Endothelial cell of hepatic sinusoid (primary cell): ENCODE data around the gene PARP11.
"Not testable (repeated sequence)": the region's sequence is repeated elsewhere in the genome, so short reads cannot be mapped to it uniquely, and the experiment has no call there.

Experiments used
- in situ Hi-C: cut with HindIII; loops from 2 replicates; pipeline ENCODE4 v1.10.0; 2017; ENCODE audit warnings: low sequenced_read_pairs

Gene PARP11

DNA sequence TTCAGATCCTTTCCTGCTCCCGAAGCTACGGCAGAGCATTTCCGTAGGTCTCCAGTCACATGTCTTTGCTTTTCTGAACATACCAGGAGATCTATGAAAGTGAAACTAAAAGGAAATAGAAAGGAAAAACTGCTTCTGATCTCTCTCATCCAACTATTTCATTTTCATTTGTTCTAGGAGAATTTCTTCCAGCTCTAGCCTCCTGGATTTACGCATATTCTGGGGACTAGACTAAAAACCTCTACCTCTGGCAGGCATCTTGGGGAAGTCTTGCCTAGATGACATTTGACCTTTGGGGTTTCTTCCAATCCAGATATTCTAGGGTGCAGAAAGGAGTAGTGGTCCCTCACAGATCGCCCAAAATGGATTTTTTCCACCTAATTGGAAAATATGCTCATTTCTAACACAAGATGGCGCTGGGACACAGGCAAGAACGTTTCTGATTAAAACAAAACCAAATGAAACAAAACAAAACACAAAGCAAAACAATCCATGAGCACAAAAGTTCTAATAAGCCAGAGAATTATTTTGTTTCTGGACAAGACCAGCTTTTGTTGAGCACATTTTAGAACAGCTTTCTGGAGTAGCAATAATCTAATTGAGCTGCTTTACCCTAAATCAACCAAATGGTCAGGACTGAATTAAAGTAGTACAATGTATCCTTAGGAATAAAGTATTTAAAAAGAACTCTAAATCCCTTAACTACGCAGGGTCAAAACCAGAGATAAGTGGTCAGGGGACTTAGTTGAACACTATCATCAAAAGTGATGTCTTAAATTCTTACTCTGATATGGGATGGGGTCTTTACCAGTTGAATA, 12.3 kb upstream of the PARP11 start:
- in situ Hi-C loops, result loop anchor here (25.0 kb wide), 1 partner anchor 377 kb away; the partner anchor contains the start of gene CCND2

DNA sequence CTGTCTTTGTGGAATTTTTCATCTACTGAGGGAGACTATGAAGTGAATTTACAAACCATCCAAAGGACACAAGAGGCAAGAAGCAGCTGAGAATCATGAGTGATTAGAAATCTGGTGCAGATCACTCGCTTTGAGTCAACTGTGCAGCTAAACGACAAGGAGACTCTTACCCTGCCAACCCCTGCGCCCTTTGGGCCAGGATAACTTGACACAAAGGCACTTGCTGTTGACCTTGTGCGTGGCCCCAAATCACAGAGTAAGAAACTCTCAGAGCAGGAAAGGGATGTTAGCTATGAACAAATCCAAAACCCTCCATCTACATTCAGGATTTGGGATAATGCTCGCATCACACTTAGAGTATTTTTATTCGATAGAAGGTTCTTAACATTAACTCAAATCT, 11.5 kb upstream of the PARP11 start:
- in situ Hi-C loops, result loop anchor here (25.0 kb wide), 1 partner anchor 378 kb away; the partner anchor contains the start of gene CCND2

DNA sequence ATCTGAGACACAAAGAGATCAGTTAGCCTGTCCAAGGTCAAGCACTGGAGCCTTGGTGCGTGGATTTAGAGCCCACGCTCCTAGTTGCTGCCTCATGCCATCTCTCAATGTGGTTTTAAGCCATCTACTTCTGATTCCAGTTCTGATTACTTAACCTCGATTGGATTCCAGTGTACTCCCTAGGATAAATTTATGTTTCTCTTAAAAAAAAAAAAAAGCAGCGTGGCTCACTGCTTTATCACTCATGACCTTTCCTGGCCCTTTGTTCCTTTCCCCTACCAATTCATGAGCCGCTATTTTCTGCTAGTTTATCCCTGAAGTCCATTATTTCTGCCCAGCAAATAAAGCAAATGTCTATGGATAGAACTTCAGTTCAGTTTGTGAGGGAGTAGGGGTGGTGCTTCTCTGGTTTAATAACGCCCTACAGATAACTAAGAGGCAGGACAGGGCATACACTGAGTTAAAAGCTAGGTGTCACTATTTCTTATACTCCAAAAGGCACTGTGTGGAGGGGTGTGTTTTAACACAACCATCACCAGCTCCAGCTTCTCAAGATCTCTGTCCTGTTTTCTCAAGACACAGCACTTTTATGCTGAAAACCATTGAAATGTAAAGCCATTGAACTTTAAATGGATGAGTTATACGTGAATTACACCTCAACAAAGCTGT, 9.8 kb upstream of the PARP11 start:
- in situ Hi-C loops, result loop anchor here (25.0 kb wide), 1 partner anchor 379 kb away; the partner anchor contains the start of gene CCND2

DNA sequence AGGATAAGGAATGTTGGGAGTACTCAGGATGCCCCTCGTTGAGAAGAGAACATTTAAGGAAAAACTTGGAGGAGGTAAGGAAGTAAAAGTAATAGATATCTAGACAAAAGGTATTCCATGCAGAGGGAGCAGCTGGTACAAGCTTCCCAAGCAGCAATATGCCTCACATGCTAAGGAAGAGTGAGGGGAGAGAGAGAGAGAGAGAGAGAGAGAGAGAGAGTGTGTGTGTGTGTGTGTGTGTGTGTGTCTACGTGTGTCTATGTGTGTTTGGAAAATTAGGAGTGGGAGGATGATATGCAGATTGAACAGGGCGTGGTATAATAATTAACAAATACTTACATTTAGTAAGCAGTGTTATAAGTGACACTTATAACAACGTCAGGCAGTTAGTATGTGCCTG, 9.2 kb upstream of the PARP11 start:
- in situ Hi-C loops, result loop anchor here (25.0 kb wide), 1 partner anchor 380 kb away; the partner anchor contains the start of gene CCND2

DNA sequence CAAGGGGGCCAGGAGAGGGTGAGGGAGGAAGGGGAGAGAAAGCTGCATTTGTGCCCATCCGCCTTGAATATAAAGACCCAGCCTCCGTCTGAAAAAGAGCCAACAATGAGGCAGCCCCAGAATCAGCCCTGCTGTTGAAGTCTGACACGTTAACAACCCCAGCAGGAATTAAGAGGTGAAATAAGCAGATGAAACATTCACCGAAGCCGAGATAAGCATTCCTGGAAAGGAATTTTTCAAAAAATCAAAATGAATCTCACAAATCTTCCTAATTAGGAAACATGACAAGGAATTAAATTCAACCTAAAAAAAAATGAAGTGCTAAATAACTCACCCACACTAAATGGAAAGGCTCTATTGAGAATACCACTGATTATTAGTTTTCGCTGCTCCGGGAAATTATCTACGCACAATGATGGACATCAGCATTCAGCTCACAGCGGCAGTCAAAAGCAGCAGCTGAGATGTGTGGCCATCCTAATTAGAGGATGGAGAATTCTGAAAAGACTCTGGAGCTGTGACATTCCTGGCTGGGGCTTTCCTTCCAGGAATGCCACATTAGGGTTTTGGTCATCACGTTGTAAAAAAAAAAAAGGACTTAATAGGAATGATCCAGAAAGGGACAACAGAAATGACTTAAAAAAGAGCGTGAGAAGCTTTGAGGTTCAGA, 8.2 kb upstream of the PARP11 start:
- in situ Hi-C loops, result loop anchor here (25.0 kb wide), 1 partner anchor 381 kb away; the partner anchor contains the start of gene CCND2

DNA sequence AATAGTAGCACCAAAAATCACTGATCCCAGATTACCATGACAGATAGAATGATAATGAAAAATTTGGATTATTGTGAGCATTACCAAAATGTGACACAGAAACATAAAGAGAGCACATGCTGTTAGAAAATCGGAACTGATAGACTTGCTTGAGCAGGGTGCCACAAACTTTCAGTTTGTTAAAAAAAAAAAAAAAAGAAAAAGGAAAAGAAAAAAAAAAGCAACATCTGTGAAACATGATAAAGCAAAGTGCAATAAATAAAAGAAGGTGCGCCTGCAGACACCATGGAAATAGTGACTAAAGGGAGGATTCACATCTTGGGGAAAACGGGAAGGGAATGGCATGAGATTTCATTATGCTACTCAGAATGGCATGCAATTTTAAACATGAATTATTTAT, 6.6 kb upstream of the PARP11 start:
- in situ Hi-C loops, result loop anchor here (25.0 kb wide), 1 partner anchor 382 kb away; the partner anchor contains the start of gene CCND2

DNA sequence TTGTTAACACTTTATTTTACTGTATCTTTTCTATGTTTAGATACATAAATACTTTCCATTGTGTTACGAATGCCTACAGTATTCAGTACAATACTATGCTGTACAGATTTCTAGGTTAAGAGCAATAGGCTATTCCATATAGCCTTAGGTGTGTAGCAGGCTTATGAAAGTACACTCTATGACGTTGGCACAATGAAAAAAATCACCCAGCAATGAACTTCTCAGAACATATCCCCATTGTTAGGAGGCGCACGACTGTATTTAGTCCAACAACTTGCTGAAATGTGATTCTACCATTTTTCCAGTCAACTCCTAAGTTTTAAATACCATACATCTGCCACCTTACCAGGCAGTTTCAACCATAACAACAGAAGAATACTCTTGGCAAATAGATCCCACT, 1.8 kb downstream of the PARP11 start:
- in situ Hi-C loops, result no loop called here

DNA sequence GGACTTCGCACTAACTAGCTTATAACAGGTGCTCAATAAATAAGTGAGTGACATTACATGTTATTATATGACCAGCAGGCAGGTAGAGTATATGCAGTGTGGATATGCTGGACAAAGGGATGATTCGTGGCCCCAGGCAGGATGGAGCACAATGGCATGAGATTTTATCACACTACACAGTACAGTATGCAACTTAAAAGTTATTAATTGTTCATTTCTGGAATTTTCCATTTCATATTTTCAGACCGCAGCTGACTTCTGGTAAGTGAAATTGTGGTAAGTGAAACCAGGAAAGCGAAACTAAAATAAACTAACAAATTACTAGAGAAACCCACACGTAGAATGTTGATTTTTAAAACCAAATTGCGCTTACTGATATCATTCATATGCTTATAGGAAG, 3.3 kb downstream of the PARP11 start:
- in situ Hi-C loops, result no loop called here

DNA sequence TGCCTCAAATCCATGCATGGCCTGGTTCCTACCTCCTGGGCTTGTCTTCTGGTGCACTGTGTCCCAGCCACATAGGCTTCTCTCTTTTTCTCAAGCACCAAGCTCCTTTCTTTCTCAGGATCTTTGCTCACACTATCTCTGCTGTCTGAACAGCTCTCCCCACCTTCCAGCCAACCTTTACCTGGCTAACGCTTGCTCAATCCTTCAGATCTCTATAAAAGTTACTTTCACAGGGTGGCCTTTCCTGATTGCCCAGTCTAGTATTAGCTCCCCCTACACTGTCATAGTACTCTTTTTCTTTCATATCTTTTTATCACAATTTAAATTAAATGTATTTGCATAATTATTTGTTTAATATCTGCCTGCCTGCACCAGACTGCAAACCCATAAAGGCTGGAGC, 3.8 kb downstream of the PARP11 start:
- in situ Hi-C loops, result no loop called here

DNA sequence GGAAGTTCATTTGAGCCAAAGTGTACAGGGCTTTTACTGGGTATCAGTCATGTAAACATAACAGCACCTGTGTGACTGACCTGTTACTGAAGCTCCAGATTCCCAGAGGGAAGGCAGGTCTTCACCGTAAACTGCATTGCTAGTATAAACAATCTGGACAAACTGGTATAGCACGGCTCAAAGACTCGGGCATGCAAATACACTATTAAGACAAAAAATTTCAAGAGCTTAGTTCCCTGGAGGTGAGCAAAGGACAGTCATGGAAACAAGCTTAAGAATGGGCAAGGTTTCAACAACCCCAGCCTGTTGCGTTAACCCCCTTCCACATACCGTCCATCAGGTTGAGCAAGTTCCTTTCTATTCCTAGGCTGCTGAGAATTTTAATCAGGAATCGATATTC, 9.4 kb downstream of the PARP11 start:
- in situ Hi-C loops, result no loop called here

DNA sequence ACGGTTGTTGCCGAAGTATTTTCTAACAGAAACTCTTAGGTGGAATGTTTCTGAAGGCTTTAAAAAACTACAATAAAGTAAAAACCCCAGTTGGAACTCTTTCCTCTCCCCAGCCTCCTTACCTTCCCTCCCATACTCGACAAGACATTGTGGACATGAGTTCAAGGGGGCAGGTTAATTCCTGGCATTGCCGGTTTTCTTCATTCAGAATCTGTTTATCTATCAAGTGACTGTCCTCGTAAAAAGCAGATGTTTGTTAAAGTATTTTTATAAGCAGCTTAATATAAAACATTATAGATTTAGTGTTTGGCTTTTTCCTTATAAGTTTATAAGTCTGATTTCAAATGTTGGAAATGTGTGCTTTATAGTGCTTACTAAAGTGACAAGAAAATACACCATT, 30.7 kb downstream of the PARP11 start:
- in situ Hi-C loops, result no loop called here

DNA sequence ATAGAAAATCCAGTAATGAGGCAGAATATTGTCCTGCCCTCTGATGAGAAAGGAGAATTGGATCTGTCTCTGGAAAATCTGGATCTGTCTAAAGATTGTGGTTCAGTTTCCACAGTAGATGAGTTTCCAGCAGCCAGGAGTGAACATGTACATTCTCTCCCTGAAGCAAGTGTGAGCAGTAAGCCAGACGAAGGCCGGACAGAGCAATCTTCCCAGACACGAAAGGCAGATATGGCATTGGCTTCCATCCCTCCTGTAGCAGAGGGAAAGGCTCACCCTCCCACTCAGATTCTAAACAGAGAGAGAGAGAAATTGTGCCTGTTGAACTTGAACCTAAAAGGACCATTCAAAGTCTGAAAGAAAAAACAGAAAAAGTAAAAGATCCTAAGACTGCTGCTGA, 31.4 kb downstream of the PARP11 start:
- in situ Hi-C loops, result no loop called here

DNA sequence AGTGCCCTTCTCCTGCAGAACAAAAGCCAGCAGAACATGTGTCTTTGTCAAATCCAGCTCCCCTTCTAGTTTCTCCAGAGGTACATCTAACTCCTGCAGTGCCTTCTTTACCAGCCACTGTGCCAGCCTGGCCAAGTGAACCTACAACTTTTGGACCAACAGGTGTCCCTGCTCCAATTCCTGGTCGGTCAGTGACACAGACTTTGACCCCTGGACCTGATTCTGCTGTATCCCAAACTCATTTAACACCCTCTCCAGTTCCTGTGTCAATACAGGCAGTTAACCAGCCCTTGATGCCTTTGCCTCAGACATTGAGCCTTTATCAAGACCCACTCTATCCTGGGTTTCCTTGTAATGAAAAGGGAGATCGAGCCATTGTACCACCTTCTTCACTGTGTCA, 32.4 kb downstream of the PARP11 start:
- in situ Hi-C loops, result not testable (repeated sequence)

DNA sequence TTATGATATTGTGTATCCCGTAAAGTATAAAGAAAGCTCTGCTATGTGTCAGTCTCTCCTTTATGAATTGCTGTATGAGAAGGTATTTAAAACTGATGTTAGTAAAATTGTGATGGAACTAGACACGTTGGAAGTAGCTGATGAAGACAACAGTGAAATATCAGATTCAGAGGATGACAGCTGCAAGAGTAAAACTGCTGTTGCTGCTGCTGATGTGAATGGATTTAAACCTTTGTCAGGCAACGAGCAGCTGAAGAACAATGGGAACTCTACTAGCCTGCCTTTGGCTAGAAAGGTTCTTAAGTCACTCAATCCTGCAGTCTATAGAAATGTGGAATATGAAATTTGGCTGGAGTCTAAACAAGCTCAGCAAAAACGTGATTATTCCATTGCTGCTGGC, 33.5 kb downstream of the PARP11 start:
- in situ Hi-C loops, result not testable (repeated sequence)

DNA sequence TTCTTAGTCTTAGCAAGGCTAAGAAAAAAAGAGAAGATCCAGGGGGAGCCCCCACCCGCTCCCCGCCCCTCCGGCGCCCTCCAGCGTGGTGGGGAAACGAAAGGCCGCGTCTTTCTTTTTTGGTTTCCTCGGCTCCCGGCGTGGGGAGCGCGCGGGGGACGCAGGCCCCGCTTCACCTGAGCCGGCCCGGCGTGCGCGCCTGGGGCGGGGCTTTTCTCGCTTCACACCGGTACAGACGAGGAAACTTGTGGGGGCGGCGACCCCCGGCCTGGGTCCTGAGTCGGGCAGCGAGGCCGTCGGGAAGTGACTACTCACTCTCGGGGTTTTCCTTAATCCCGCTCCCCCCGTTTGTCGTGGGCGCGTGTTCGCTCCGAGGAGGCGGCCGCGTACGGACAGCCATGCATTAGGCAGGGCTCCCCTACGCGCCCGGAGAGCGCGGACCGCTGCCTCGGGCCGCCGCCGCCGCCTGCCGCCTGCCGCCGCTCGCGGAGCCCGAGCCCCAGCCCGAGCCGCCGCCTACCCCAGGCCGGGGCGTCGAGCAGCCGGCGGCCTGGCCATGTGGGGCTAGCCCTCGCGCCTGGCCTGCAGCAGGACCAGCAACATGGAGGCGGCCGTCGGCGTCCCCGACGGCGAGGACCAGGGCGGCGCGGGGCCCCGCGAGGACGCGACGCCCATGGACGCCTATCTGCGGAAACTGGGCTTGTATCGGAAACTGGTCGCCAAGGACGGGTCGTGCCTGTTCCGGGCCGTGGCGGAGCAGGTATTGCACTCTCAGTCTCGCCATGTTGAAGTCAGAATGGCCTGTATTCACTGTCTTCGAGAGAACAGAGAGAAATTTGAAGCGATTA, 34.3 kb downstream of the PARP11 start:
- in situ Hi-C loops, result not testable (repeated sequence)

DNA sequence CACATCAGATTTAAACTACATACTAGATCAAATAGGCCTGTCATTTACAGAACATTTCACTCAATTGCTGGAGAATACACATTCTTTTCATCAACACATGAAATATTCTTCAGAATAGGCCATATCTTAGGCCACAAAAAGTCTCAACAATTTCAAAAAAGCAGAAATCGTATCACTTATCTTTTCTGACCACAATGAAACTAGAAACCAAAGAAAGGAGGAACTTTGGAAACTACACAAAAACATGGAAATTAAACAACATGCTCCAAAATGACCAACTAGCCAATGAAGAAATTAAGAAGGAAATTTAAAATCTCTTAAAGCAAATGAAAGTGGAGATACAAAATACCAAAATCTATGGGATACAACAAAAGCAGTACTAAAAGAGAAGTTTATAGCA, 35.1 kb downstream of the PARP11 start:
- in situ Hi-C loops, result no loop called here

DNA sequence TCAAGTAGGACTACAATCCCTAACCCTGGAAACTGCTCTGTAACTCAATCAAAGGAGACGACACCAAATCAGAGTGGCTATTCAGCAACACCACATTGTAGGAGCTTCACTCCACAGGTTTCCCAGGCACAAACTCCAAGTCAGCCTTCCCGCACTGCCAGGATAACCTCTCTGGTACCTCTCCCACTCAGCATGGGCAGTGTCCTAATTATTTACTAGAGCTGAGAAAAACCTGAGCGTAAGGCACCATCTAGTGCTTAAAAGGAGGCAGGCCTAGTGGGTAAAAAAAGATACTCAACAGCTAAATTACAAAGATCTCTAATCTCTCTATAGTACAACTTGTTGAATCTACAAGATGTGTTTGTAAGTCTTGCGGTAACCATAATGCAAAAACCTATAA, 36.1 kb downstream of the PARP11 start:
- in situ Hi-C loops, result no loop called here

DNA sequence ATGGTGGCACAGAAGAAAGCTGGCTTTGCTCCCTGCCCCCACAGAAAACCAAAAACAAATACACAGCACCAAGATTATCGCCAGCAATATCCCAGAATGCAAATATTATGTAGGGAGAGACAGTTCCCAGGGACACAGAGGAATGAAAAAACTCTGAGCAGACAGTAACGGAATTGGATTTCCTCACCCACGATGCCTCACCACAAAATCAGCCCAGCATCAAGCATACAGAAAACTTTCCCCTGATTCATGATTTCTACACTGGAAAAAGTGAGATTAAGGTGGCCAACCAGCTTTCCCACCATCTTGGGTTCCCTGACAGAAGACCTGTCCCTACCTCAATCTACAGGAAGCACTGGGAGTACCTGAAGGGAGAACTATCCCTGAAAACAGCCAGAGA, 36.6 kb downstream of the PARP11 start:
- in situ Hi-C loops, result no loop called here

DNA sequence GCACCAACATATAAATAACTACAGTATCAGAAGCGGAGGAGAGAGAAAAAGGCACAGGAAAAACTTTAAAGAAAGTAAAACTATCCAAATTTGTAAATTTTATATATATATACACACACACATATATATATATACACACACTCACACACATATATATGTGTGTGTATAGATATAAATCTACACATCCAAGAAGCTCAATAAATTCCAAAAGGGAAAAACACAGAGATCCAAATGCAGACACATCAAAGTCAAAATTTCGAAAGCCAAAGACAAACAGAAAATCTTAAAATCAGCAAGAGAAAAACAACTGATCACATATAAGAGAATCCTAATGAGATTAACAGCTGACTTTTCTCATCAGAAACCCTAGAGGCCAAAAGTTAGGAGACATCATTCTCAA, 37.3 kb downstream of the PARP11 start:
- in situ Hi-C loops, result no loop called here

DNA sequence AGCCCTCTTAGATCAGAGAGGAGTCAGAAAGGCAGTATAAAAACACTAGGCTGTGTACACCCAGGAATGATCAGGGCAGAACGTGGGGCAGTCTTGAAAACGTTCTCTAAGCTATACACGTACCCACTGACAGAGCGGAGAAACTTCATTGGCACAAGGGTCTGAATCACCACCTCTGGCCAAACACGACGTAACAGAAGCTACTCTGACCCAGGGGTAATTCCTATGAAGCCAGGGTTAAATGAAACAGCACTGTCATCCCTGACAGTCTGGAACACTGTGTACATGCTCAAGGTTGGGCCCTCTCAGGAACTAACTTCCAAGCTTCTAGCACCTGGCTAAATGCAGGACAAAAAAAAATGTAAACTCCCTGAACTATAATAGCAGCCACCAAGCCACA, 38.4 kb downstream of the PARP11 start:
- in situ Hi-C loops, result no loop called here
